HG03521 (cell line): Measurements from ENCODE around the gene MYO1H.
"Not testable (repeated sequence)": the region's sequence is repeated elsewhere in the genome, so short reads cannot be mapped to it uniquely, and the experiment has no call there.

Experiments
- ATAC-seq: cut with Tn5 transposase; IDR thresholded peaks from one replicate; pipeline ENCODE4 v1.9.1; 2021; ENCODE audit warnings: mild to moderate bottlenecking, moderate library complexity; ENCODE audit not compliant: unreplicated experiment

MYO1H gene

GRCh38 chr12:109345428-109345827 is 2.3 kb upstream of the MYO1H start:
- no peak for ATAC-seq

DNA sequence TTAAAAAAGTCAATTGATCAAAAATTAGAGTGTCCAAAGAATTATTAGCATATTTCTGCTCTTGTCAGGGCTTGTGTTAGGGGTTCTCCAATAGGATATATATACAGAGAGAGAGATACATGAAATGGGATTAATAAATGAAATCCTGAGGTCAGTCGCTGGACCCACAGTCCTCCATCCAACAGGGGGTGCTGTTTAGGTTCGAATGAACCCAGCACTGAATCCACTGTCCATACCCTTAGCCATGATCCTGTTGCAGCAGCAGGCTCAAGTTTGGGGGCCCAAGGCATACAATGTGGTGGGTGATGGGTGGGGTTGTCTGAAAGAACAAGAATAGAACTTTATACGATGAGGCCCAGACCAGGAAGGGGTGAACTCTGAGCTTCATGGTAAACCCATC is 780 bp upstream of the MYO1H start:
- ATAC-seq: no peak

DNA sequence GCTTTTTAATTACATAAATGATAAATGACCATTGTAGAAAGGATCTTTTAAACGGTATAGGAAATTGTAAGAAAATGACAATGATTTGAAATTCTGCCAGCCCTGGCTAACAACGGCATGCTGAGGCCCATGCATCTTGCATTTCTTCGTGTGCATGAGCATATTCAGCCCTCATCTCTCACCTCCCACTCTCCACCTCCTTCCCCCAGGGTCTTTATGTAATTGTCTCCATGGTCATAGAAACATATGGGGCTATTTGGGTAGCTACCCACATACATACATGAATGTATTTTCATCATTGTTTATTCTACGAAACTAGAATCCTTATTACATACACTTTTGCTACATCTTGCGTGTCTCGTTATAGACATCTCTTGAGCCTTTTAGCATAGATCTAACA is 4.5 kb downstream of the MYO1H start:
- no peak for ATAC-seq

DNA sequence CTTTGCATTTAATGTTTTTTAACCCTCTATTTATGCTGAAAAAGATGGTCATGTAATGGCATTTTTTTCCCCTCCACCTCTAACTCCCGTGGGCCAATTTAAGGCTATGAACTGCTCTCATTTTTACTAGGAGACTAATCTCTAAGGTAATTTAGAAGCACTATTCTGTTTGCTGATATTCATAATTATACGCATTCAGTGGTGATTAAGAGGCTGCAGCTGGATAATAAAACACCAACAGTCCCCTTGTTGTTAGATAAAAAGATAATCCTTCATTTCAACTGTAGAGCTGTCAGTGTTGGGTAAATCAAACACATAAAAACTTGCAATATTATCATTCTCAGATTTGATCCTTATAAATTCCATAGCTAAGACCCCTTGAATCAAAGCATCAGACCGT is 8.9 kb downstream of the MYO1H start:
- no peak for ATAC-seq

DNA sequence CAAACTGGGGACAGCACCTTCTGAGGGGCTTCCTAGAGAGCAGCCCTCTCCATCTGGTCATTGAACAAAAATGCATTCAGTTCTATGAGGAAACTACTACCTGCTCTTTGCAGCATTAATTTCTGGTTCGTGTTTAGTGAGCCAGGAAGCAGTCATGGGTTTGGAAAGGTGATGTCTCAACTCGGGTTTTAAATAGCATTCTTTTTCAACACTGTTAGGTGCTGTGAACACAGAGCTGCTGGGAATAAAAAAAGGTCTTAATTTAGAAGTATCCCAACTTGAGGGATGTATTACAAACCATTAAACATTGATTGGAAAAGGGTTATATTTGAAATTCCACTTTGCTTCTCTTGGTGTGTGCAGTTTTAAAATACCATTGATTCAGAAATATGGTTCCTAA is 9.3 kb downstream of the MYO1H start:
- ATAC-seq: no peak

- ATAC-seq: no peak
Observed at GRCh38 chr12:109358154-109358869, 10.6 kb downstream of the MYO1H start.

DNA sequence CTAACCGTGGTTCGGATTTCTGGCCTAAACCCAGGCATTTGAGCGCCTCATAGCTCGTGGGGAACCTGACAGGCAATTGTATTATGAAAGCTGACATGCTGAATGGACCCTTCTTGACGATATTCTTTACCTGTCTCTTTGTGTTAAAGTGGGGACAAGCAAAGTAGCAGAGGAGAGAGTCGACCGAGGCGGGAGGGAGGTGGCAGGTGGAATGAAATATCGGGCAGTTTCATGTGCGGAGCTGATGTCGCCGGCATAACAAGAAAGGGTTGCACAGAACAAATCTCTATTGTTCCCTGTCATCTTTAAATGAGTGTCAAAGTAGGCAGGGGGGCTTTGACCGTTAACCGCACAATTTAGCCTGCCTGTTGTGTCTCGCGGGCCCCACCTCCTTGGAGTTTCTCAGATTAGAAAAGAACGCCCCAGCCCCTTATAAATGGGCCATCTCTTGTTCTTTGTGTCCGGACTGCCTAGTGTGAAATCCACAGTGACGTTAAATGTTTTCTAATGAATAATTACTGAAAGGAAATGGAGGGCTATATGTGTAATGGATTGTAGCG is 11.5 kb downstream of the MYO1H start:
- no peak for ATAC-seq

DNA sequence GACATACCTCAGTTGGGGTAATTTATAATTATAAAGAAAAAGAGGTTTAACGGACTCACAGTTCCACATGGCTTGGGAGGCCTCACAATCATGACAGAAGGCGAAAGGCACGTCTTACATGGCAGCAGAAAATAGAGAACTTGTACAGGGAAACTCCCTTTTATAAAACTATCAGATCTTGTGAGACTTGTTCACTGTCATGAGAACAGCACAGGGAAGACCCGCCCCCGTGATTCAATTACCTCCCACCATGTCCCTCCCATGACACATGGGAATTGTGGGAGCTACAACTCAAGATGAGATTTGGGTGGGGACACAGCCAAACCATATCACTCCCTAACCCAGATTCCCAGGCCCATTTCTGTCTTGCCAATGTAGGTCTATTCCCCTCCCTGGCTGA is 22.1 kb downstream of the MYO1H start:
- ATAC-seq: no peak

- ATAC-seq: no peak
Observed at GRCh38 chr12:109377139-109377685, 29.5 kb downstream of the MYO1H start.

- no peak for ATAC-seq
Observed at GRCh38 chr12:109378569-109378968, 30.9 kb downstream of the MYO1H start.

DNA sequence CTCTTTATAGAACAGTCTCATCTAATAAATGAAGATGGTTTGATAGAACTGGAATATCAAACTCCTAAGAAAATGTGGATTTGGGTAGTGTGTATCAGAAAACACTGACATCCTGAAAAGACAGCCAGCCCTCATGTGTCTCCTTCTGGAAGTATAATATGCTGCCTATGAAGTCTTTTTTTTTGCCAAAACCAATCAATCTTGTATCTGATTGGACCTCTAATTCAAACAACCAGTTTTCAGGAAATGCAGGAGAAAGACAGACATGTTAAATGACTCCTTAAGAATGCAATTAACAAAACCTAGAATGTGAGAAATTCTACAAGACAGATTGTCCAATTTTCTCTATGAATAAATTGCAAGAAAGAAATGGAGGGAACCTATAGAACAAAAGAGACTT is 34.3 kb downstream of the MYO1H start:
- ATAC-seq: no peak

DNA sequence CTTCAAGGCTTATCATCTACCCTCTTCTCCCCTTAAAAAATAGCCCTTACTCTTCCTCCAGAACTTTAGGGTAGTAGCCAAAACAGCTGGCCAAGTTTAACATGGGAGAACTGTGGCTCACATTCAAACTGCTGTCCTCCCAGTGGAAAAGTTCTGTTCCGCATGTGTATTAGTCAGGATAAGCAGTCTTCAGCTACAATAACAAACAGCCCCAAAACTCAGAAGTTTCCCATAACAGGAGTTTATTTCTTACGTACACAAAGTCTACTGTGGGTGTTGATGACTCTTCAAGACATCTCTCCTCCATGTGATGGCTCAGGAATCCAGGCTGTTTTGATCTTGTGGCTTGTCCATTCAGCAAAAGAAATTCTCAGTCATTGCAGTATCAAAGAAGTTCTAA is 35.5 kb downstream of the MYO1H start:
- no peak for ATAC-seq

- no peak for ATAC-seq
Observed at GRCh38 chr12:109385339-109386058, 37.8 kb downstream of the MYO1H start.

DNA sequence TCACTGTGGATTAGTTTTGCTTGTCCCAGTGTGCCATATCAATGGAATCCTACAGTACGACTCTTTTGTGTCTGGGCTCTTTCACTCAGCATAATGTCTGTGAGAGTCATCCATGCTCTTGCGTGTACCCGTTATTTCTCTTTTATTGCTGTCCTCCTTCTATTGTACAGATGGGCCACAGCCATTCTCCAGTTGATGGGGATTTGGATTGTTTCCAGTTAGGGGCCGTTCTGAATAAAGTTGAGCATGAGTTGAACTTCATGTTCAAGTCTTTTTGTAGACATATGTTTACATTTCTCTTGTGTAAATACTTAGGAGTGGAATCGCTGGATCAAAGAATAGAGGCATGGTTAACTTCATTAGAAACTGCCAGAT is 38.3 kb downstream of the MYO1H start:
- ATAC-seq: no peak

DNA sequence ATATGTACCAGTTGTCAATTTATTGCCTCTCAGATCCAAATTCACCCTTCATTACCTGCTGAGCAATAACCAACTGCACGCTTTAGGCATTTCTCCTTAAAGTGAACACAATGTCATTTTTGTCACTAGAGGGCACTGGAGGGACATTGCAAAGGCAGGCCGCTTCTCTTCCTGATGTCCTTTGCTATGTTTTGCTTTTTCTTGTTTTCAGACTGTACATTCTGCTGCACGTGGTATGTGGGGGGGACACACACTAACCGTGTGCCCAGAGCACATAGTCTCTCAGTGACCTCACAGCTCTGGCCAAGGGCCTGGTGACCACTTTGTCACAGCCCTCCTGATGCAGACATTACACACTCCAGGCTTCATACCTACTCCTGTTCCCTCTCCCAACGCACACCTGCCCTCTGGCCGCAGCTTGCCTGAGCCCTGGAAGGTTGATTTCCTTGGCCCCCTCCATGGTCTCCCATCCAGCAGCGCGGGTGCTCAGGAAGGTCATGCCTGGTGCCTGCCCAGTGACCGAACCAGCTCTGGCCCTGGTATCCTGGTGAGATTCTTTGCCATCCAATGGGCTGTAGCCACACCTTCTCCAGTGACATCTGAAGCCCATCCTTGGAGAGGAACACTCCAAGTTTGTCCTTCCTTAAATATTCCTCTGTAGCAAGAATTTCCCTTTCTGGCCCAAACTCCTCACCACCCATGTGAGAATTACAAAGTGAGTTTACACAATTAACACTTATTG is 39.9 kb downstream of the MYO1H start:
- ATAC-seq: no peak

- no peak for ATAC-seq
Observed at GRCh38 chr12:109388167-109388563, 40.5 kb downstream of the MYO1H start.

- no peak for ATAC-seq
Observed at GRCh38 chr12:109389146-109389545, 41.4 kb downstream of the MYO1H start.

DNA sequence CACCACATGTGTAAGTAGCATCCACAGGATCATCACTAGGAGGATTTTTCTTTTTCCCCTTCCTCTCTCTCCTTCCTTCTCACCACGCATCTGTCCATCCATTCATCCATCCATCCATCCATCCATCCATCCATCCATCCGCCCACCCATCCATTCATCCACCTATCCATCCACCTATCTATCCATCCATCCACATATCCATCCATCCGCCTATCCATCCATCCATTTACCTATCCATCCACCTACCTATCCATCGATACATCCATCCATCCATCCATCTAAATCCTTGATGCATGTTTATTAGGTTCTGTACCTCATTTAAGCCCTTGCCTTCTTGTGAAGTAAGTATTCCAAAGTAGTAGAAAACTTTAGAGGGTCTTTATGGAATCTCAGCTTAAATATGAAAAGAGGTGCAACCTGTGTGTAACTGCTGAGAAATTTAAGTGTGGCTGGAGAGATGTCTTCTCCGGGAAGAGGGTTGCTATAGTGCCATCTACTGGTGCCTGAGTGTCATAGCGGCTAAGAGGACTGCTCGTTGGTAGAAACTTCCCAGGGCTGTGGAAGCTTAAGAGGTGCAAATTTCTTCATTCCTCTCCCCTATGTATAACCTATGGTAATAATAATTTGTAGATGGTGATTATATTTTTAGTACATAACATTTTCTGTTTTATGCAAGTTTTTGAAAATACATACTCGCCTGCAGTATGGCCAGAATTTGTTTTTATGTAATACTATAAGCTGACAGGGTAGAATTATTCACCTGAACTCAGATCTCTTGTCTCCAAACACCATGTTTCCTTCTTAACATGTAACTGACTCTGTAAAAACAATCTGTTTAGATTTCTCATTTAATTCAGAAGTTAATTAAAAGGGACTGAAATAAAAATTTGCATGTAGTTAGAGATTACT is 46.0 kb downstream of the MYO1H start:
- no peak for ATAC-seq

GRCh38 chr12:109394891-109395290 is 47.2 kb downstream of the MYO1H start:
- ATAC-seq: no peak

- not testable (repeated sequence) for ATAC-seq
Observed at GRCh38 chr12:109404841-109405240, 57.1 kb downstream of the MYO1H start.
